Type B pancreatic cell (in vitro differentiated cells): ENCODE data around the gene SMPDL3B. TPM values are rescaled to one million over a fixed set of nuclear protein-coding genes. Genes with fewer than 3 reads are reported as not detected.

ENCODE experiments used
- DNase-seq: peaks from one replicate; pipeline ENCODE4 v3.0.0; 2021; ENCODE audit warnings: mixed read lengths; ENCODE audit not compliant: unreplicated experiment; ENCODE audit errors: extremely low spot score
- H3K27ac Mint-ChIP-seq: 2 replicates; pipeline ENCODE4 v1.8.0; 2021; ENCODE audit warnings: mild to moderate bottlenecking, mixed read lengths
- H3K27me3 Mint-ChIP-seq: 2 replicates; pipeline ENCODE4 v1.8.0; 2021; ENCODE audit warnings: mixed read lengths
- H3K36me3 Mint-ChIP-seq: 2 replicates; pipeline ENCODE4 v1.8.0; 2021; ENCODE audit warnings: mixed read lengths
- H3K4me1 Mint-ChIP-seq: one replicate; pipeline ENCODE4 v1.8.0; 2021; ENCODE audit warnings: mixed read lengths; ENCODE audit not compliant: unreplicated experiment
- H3K4me3 Mint-ChIP-seq: 2 replicates; pipeline ENCODE4 v1.8.0; 2021; ENCODE audit warnings: mild to moderate bottlenecking, mixed read lengths
- H3K9me3 Mint-ChIP-seq: 2 replicates; pipeline ENCODE4 v1.8.0; 2021; ENCODE audit warnings: mixed read lengths
- total RNA-seq: library from RNA; stranded (reverse); gene quantifications from 2 replicates; pipeline ENCODE4 v1.2.1, GENCODE V29; 2021; ENCODE audit warnings: low replicate concordance
- TF ChIP-seq, protein P1 (sequence below): fragments of 200-600 bp; sonication (generic); conservative IDR thresholded peaks from 2 replicates; pipeline ENCODE4 v1.5.0; 2021; ENCODE audit warnings: antibody characterized with exemption, mild to moderate bottlenecking

The SMPDL3B gene
- total RNA-seq, 1 donor from 2014 or later, result 3.6 TPM

DNA sequence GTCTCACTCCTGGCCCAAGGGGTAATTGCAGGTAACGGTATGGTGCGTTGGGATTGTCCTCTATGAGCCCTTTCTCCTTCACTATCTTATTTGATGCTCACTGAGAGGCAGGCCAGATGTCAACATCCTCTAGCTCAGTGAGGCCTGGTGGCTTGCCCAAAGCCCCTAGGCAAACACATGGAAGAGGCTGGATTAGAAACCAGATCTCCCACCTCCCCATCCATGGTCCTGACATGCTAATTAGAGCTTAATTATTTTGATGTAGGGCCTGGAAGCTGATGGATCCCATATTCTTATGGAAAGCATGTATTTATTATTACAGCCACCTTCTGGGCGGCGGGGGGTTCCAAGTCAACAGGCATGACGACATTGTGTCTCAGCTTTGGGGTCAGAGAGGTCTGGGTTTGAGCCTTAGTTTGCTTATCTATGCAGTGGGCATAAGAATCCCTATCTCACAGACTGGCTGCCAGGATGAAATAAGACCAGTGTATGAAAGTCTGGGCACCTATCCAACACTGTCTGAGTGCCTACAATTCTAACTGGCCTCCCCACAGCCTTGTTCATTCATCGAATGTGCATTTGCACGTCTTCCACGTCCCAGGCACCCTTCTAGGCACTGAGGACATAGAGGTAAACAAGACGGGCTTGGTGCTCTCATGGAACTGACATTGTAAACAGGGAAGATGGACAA, 6.2 kb downstream of the SMPDL3B start:
- TF ChIP-seq, protein P1, sequence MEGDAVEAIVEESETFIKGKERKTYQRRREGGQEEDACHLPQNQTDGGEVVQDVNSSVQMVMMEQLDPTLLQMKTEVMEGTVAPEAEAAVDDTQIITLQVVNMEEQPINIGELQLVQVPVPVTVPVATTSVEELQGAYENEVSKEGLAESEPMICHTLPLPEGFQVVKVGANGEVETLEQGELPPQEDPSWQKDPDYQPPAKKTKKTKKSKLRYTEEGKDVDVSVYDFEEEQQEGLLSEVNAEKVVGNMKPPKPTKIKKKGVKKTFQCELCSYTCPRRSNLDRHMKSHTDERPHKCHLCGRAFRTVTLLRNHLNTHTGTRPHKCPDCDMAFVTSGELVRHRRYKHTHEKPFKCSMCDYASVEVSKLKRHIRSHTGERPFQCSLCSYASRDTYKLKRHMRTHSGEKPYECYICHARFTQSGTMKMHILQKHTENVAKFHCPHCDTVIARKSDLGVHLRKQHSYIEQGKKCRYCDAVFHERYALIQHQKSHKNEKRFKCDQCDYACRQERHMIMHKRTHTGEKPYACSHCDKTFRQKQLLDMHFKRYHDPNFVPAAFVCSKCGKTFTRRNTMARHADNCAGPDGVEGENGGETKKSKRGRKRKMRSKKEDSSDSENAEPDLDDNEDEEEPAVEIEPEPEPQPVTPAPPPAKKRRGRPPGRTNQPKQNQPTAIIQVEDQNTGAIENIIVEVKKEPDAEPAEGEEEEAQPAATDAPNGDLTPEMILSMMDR, result no peak
- Mint-ChIP-seq H3K9me3 (no peaks in the 10 kb centered on the region), H3K4me3 (no peak overlapping the region), H3K36me3 (no peaks in the 10 kb centered on the region), H3K27me3 (peaks cover 10% of the 10 kb centered on the region), H3K27ac (no peak overlapping the region), H3K4me1 (no peaks in the 10 kb centered on the region)
- no peak for DNase-seq

DNA sequence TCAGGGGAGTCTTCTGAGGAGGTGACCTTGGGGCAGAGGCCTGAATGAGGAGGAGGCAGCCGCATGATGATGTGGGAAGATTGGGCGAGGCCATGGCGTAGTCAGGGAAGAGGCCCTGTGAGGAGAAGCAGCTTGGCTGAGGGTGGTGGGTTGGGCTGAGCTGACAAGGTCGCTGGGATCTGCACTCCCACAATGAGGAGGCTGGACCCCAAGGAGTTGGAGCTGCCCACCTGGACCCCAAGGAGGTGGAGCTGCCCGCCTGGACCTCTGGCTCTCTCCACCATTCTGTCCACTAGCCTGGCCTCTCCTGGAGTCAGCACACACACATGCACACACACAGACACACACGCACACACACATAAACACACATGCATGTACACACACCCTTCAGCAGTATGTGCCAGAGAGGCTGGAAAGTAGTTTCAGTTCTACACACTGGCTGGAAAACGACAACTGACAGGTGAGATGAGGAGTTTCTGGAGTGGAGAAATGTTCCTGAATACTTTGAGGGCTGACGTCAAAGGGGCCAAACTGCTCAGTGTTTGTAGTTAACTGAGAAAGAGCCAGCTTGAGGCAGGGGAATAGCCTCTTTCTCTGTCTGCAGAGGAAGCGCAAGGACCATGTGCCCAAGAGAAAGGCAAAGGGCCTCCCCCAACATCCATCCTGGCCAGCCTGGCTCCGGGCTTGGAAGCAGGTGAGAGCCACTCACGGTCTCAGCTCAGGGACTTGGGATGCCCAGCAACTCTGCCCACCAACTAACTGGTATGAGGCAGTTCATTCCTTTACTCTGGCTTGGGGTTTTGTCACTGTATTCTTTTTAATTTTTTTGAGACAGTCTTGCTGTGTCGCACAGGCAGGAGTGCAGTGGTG, 7.1 kb downstream of the SMPDL3B start:
- Mint-ChIP-seq H3K4me1 (no peaks in the 10 kb centered on the region), H3K4me3 (no peak overlapping the region), H3K27ac (no peak overlapping the region), H3K36me3 (no peaks in the 10 kb centered on the region), H3K27me3 (peaks cover 10% of the 10 kb centered on the region), H3K9me3 (no peaks in the 10 kb centered on the region)
- DNase-seq, result no peak
- TF ChIP-seq, protein P1, result no peak

DNA sequence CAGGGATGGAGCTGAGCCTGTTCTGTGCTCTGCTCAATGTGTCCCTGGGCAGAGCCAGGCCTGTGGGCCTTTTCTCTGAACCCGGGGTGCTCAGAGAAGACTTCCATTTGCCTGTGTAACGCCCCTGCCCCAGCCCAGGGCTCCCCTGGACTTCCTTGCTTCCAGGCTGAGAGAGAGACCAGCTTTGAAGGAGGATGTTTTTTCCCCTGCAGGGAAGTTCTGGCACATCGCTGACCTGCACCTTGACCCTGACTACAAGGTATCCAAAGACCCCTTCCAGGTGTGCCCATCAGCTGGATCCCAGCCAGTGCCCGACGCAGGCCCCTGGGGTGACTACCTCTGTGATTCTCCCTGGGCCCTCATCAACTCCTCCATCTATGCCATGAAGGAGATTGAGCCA, 10.2 kb downstream of the SMPDL3B start:
- no peaks in the 10 kb centered on the region for H3K27me3 Mint-ChIP-seq
- no peaks in the 10 kb centered on the region for H3K4me1 Mint-ChIP-seq
- TF ChIP-seq, protein P1, result no peak
- H3K36me3 Mint-ChIP-seq, result no peaks in the 10 kb centered on the region
- H3K27ac Mint-ChIP-seq, result no peak overlapping the region
- DNase-seq, result no peak
- no peak overlapping the region for H3K4me3 Mint-ChIP-seq
- no peaks in the 10 kb centered on the region for H3K9me3 Mint-ChIP-seq

DNA sequence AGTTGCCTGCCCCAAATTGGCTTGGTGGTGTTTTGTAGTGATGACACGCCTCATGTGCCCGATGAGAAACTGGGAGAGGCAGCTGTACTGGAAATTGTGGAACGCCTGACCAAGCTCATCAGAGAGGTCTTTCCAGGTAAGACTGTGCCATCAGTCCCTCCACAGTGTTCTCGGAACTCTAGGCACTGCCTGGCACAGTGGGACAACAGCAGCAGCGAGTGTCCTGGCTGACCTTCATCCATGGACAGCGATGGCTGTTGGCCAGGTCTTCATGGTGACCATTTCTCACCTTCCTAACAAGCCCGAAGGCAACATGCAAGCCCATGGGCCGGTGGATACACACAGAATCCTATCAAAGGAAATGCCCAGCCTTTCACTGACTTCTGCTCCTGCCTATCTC, 14.2 kb downstream of the SMPDL3B start:
- Mint-ChIP-seq H3K9me3 (no peaks in the 10 kb centered on the region), H3K4me1 (no peaks in the 10 kb centered on the region), H3K36me3 (no peaks in the 10 kb centered on the region), H3K27me3 (no peaks in the 10 kb centered on the region), H3K4me3 (no peak overlapping the region), H3K27ac (no peak overlapping the region)
- TF ChIP-seq, protein P1, result no peak
- DNase-seq, result no peak

DNA sequence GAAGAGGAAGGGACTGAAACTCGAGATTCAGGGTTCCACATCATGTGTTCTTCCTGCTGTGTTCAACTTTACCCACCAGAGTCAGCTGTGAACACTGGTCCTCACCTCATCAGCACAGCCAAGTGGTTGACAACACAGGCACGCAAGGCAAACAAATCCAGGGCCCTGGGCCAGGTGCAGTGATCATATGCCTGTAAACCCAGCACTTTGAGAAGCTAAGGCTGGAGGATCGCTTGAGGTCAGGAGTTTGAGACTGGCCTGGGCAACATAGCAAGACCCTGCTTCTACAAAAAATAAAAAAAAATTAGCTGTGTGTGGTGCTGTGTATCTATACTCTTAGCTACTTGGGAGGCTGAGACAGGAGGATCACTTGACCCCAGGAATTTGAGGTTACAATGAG, 16.6 kb downstream of the SMPDL3B start:
- H3K36me3 Mint-ChIP-seq, result no peaks in the 10 kb centered on the region
- H3K27me3 Mint-ChIP-seq, result peaks cover 7% of the 10 kb centered on the region
- TF ChIP-seq, protein P1, result no peak
- H3K9me3 Mint-ChIP-seq, result no peaks in the 10 kb centered on the region
- no peak overlapping the region for H3K4me3 Mint-ChIP-seq
- no peak for DNase-seq
- no peak overlapping the region for H3K27ac Mint-ChIP-seq
- no peaks in the 10 kb centered on the region for H3K4me1 Mint-ChIP-seq
